ENCODE data around the gene LONP2.

DNA sequence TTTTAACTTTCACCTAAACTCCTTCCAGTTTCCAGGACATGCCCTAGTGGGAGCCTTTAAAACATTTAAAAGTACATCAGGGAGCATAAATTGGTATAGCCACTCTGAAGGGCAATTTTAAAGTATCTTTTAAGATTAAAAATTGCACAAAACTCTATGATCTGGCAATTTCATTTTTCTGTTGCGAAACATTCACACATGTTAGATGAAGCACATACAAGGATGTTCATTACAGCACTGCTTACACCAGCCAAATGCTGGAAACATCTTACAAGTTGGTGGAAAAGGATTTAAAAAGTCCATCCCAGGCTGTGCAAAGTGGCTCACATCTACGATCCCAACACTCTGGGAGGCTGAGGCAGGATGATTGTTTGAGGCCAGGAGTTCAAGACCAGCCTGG lies 26.4 kb upstream of the LONP2 start:
- TF ChIP-seq, protein P1, sequence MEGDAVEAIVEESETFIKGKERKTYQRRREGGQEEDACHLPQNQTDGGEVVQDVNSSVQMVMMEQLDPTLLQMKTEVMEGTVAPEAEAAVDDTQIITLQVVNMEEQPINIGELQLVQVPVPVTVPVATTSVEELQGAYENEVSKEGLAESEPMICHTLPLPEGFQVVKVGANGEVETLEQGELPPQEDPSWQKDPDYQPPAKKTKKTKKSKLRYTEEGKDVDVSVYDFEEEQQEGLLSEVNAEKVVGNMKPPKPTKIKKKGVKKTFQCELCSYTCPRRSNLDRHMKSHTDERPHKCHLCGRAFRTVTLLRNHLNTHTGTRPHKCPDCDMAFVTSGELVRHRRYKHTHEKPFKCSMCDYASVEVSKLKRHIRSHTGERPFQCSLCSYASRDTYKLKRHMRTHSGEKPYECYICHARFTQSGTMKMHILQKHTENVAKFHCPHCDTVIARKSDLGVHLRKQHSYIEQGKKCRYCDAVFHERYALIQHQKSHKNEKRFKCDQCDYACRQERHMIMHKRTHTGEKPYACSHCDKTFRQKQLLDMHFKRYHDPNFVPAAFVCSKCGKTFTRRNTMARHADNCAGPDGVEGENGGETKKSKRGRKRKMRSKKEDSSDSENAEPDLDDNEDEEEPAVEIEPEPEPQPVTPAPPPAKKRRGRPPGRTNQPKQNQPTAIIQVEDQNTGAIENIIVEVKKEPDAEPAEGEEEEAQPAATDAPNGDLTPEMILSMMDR (IDR thresholded peaks at IDR 0.05; ENCODE audit: poor library complexity, severe bottlenecking): no peak
- TF ChIP-seq EZH2 (IDR thresholded peaks at IDR 0.05; ENCODE audit: borderline replicate concordance, insufficient read depth, low read length, poor library complexity, severe bottlenecking) (no peak), RAD21 (conservative IDR thresholded peaks at IDR 0.05) (no peak), MXI1 (conservative IDR thresholded peaks at IDR 0.05; ENCODE audit: poor library complexity, severe bottlenecking) (no peak), TAF1 (IDR thresholded peaks at IDR 0.05; ENCODE audit: low read depth) (no peak), POLR2AphosphoS5 (IDR thresholded peaks at IDR 0.05) (no peak)
- TF ChIP-seq, protein P2, sequence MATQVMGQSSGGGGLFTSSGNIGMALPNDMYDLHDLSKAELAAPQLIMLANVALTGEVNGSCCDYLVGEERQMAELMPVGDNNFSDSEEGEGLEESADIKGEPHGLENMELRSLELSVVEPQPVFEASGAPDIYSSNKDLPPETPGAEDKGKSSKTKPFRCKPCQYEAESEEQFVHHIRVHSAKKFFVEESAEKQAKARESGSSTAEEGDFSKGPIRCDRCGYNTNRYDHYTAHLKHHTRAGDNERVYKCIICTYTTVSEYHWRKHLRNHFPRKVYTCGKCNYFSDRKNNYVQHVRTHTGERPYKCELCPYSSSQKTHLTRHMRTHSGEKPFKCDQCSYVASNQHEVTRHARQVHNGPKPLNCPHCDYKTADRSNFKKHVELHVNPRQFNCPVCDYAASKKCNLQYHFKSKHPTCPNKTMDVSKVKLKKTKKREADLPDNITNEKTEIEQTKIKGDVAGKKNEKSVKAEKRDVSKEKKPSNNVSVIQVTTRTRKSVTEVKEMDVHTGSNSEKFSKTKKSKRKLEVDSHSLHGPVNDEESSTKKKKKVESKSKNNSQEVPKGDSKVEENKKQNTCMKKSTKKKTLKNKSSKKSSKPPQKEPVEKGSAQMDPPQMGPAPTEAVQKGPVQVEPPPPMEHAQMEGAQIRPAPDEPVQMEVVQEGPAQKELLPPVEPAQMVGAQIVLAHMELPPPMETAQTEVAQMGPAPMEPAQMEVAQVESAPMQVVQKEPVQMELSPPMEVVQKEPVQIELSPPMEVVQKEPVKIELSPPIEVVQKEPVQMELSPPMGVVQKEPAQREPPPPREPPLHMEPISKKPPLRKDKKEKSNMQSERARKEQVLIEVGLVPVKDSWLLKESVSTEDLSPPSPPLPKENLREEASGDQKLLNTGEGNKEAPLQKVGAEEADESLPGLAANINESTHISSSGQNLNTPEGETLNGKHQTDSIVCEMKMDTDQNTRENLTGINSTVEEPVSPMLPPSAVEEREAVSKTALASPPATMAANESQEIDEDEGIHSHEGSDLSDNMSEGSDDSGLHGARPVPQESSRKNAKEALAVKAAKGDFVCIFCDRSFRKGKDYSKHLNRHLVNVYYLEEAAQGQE (IDR thresholded peaks at IDR 0.05; ENCODE audit: borderline replicate concordance): no peak

All from neural cell (in vitro differentiated cells).